Bronchial epithelial cell (primary cell): ENCODE data around the gene SVBP. TPM values are rescaled to one million over a fixed set of nuclear protein-coding genes. Genes with fewer than 3 reads are reported as not detected.

Experiments used
- DNase-seq: peaks from one replicate; pipeline ENCODE4 v3.0.0-alpha.2; 2010; ENCODE audit warnings: low read depth
- FAIRE-seq: peaks from 2 replicates; lab custom pipeline; 2011; peaks lifted over from hg19 to GRCh38; lab: Jason Lieb, UNC
- H3K27me3 ChIP-seq: 2 replicates; pipeline ENCODE4 v1.5.1; 2011; ENCODE audit warnings: low read length; ENCODE audit not compliant: control insufficient read depth, insufficient read depth
- H3K36me3 ChIP-seq: 2 replicates; pipeline ENCODE4 v1.5.1; 2011; ENCODE audit warnings: low read length; ENCODE audit not compliant: control insufficient read depth, insufficient read depth
- H3K4me3 ChIP-seq: 2 replicates; pipeline ENCODE4 v1.5.1; 2011; ENCODE audit warnings: mild to moderate bottlenecking, low read depth, low read length, control low read depth
- CTCF ChIP-seq: IDR thresholded peaks from 2 replicates; pipeline ENCODE4 v1.5.1; 2011; ENCODE audit warnings: mild to moderate bottlenecking, moderate library complexity, low read length, control low read depth, inconsistent platforms; ENCODE audit not compliant: insufficient read depth, severe bottlenecking
- total RNA-seq: library from RNA; depleted of rRNA; stranded (reverse); fragments of >200 nt; gene quantifications from 2 replicates; pipeline ENCODE4 v1.2.1, GENCODE V29; 2014

SVBP gene
- total RNA-seq, 1 donor from 2014 or later = 18.2 TPM

GRCh38 chr1:42767510-42768000 is 49.6 kb downstream of the SVBP start:
- Histone ChIP-seq H3K4me3 (peak overlapping the region; percentile 89), H3K27me3 (no peaks in the 10 kb centered on the region), H3K36me3 (no peaks in the 10 kb centered on the region)
- no peak for FAIRE-seq
- no peak for TF ChIP-seq CTCF
- no peak for DNase-seq

GRCh38 chr1:42766741-42767509 is 50.3 kb downstream of the SVBP start, which contains the start of the genes C1orf50 and P3H1:
C1orf50 (plus strand) TSS chr1:42767249; CDS start chr1:42767312, 63 bp downstream.
P3H1 (minus strand) TSS chr1:42767028; CDS start chr1:42766971, 57 bp downstream.
- Histone ChIP-seq H3K27me3 (no peaks in the 10 kb centered on the region), H3K4me3 (peak within 1 kb of the TSS; percentile 89), H3K36me3 (no peaks in the 10 kb centered on the region)
- FAIRE-seq = no peak
- TF ChIP-seq CTCF = no peak
- DNase-seq = peak; percentile 98

GRCh38 chr1:42765832-42766740 is 51.1 kb downstream of the SVBP start:
- DNase-seq = peak; percentile 64
- H3K4me3 ChIP-seq = peak overlapping the region; percentile 89
- peak; percentile 50 for TF ChIP-seq CTCF
- FAIRE-seq = no peak
- no peaks in the 10 kb centered on the region for H3K27me3 ChIP-seq
- H3K36me3 ChIP-seq = no peaks in the 10 kb centered on the region

DNA sequence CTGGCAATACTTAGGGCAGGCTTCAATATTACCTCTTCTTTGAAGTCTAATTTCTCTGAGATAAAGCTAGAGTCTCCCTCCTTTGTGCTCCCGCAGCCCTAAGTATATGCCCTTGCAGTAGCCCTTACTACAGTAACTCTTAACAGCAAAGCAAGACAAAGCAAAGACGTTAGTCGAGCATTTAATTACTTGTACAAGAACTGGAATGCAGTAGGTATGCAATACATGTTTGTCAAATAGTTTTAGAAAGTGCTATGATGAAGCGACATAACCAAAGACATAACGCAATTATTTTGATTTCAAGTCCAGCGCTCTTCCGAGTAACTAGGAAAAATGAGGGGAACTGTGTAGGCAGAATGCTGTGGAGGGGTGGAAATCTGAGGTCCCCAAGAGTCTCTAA is 51.9 kb downstream of the SVBP start:
- FAIRE-seq (no peak), DNase-seq (no peak)
- Histone ChIP-seq H3K36me3 (no peaks in the 10 kb centered on the region), H3K27me3 (no peaks in the 10 kb centered on the region), H3K4me3 (peak overlapping the region; percentile 89)
- no peak for TF ChIP-seq CTCF

GRCh38 chr1:42762269-42762668 is 54.9 kb downstream of the SVBP start:
- no peak for TF ChIP-seq CTCF
- no peak for FAIRE-seq
- no peak overlapping the region for H3K4me3 ChIP-seq
- peaks cover 6% of the 10 kb centered on the region for H3K36me3 ChIP-seq
- no peak for DNase-seq
- H3K27me3 ChIP-seq = no peaks in the 10 kb centered on the region
